ENCODE data around the gene DDX23. TPM values are rescaled to one million over a fixed set of nuclear protein-coding genes. Genes with fewer than 3 reads are reported as not detected.
"Not testable (repeated sequence)": the region's sequence is repeated elsewhere in the genome, so short reads cannot be mapped to it uniquely, and the experiment has no call there.

The DDX23 gene
- total RNA-seq, 1 donor = 53.6 TPM

DNA sequence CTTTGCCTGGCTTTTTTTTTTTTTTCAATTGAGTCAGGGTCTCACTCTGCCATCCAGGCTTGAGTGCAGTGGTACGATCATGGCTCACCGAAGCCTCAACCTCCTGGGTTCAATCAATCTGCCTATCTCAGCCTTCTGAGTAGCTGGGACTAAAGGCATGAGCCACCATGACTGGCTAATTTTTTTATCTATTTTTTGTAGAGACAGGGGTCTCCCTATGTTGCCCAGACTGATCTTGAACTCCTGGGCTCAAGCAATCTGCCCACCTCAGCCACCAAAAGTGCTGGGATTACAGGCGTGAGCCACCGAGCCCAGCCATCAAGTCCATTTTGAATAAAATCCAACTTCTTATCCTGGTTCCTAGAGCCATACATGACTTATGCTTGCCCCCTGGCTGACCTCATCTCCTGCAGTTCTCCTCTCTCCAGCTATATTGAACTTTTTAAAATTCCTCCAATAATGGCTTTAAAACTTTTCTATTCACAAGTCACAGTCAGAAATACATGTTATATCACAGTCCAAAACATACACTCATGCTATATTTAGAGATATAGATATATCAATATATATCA is 24.1 kb upstream of the DDX23 start:
- peaks cover 12% of the 10 kb centered on the region for H3K27me3 ChIP-seq (ENCODE audit: insufficient read depth, low read length)
- H3K27ac ChIP-seq (ENCODE audit: low read depth, low read length) = no peak overlapping the region
- TF ChIP-seq, protein P1, sequence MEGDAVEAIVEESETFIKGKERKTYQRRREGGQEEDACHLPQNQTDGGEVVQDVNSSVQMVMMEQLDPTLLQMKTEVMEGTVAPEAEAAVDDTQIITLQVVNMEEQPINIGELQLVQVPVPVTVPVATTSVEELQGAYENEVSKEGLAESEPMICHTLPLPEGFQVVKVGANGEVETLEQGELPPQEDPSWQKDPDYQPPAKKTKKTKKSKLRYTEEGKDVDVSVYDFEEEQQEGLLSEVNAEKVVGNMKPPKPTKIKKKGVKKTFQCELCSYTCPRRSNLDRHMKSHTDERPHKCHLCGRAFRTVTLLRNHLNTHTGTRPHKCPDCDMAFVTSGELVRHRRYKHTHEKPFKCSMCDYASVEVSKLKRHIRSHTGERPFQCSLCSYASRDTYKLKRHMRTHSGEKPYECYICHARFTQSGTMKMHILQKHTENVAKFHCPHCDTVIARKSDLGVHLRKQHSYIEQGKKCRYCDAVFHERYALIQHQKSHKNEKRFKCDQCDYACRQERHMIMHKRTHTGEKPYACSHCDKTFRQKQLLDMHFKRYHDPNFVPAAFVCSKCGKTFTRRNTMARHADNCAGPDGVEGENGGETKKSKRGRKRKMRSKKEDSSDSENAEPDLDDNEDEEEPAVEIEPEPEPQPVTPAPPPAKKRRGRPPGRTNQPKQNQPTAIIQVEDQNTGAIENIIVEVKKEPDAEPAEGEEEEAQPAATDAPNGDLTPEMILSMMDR (IDR thresholded peaks at IDR 0.05; ENCODE audit: extremely low read depth, low read depth, low read length) = no peak
- H3K79me2 ChIP-seq (ENCODE audit: insufficient read depth, low read length) = no peaks in the 10 kb centered on the region
- H2AFZ ChIP-seq (ENCODE audit: low read length) = no peak overlapping the region
- no peak for DNase-seq (ENCODE audit: insufficient read length, low spot score, missing footprints)
- H3K4me1 ChIP-seq (ENCODE audit: insufficient read depth, low read length) = peaks cover 3% of the 10 kb centered on the region
- no peaks in the 10 kb centered on the region for H4K20me1 ChIP-seq (ENCODE audit: insufficient read depth, low read length)
- no peak overlapping the region for H3K4me3 ChIP-seq (ENCODE audit: insufficient read depth, low read length)
- no peaks in the 10 kb centered on the region for H3K36me3 ChIP-seq (ENCODE audit: insufficient read depth, low read length)
- H3K9me3 ChIP-seq (ENCODE audit: low read depth, low read length) = no peaks in the 10 kb centered on the region
- no peak overlapping the region for H3K4me2 ChIP-seq (ENCODE audit: insufficient read depth, low read length)

DNA sequence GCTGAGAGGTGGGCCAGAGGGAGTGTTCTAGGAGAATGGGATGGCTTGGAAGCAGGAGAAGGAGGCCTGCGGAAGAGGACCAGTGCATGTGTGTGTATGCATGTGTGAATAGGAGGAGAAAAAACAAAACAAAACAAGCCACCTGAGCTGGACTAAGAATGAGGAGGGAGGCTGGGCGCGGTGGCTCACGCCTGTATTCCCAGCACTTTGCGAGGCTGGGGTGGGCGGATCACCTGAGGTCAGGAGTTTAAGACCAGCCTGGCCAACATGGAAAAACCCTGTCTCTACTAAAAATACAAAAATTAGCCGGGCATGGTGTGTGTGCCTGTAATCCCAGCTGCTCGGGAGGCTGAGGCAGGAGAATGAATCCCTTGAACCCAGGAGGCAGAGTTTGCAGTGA is 21.6 kb upstream of the DDX23 start:
- H3K36me3 ChIP-seq (ENCODE audit: insufficient read depth, low read length); H2AFZ ChIP-seq (ENCODE audit: low read length); H3K27ac ChIP-seq (ENCODE audit: low read depth, low read length); H3K79me2 ChIP-seq (ENCODE audit: insufficient read depth, low read length); H3K4me1 ChIP-seq (ENCODE audit: insufficient read depth, low read length); H3K27me3 ChIP-seq (ENCODE audit: insufficient read depth, low read length); H3K9me3 ChIP-seq (ENCODE audit: low read depth, low read length); DNase-seq (ENCODE audit: insufficient read length, low spot score, missing footprints); H3K4me2 ChIP-seq (ENCODE audit: insufficient read depth, low read length); H3K4me3 ChIP-seq (ENCODE audit: insufficient read depth, low read length); H4K20me1 ChIP-seq (ENCODE audit: insufficient read depth, low read length): not testable (repeated sequence)

DNA sequence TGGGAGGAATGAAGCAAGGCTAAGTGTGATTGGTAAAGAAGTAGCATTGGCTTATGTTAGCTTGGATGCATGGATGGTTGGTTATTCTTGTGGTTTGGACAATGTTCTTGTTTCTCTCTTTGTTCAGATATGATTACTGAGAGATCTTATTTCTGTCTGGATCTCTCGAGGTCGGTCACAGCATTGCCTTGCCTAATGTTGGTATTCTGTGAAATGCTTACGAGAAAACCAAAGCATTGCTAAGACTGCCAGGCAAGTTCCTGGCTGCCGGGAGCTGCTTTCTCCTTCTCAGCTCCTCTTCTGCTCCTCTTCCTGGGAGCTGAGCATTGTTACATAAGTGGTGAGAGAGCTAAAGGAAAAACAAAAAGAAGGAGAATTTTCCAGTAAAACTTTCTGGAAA is 21.1 kb upstream of the DDX23 start:
- H3K4me2 ChIP-seq (ENCODE audit: insufficient read depth, low read length) = peak overlapping the region; percentile 28
- H3K36me3 ChIP-seq (ENCODE audit: insufficient read depth, low read length) = no peaks in the 10 kb centered on the region
- TF ChIP-seq, protein P1 (IDR thresholded peaks at IDR 0.05; ENCODE audit: extremely low read depth, low read depth, low read length) = no peak
- no peaks in the 10 kb centered on the region for H3K79me2 ChIP-seq (ENCODE audit: insufficient read depth, low read length)
- no peaks in the 10 kb centered on the region for H4K20me1 ChIP-seq (ENCODE audit: insufficient read depth, low read length)
- no peak for DNase-seq (ENCODE audit: insufficient read length, low spot score, missing footprints)
- no peak overlapping the region for H3K4me3 ChIP-seq (ENCODE audit: insufficient read depth, low read length)
- H3K27ac ChIP-seq (ENCODE audit: low read depth, low read length) = no peak overlapping the region
- H3K27me3 ChIP-seq (ENCODE audit: insufficient read depth, low read length) = no peaks in the 10 kb centered on the region
- peaks cover 3% of the 10 kb centered on the region for H3K4me1 ChIP-seq (ENCODE audit: insufficient read depth, low read length)
- no peaks in the 10 kb centered on the region for H3K9me3 ChIP-seq (ENCODE audit: low read depth, low read length)
- peak overlapping the region; percentile 8 for H2AFZ ChIP-seq (ENCODE audit: low read length)

DNA sequence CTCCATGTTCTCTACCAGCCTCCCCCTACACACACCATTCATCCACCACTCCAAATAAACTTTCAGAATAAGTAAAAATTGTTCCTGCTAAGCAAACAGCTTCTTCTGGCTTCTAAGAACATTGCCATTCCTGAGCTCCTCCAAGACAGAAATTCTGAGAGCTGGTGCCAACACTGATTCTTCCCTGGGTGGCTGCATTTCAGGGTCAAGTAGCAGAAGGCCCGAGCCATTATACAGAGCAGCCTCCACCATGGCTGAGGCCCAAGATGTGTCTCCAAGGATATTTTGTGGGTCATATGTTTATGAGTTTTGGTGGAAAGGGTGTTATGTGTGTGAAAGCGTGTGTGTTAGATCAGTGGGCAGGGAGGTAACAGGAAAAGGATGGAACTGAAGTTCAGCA is 17.2 kb upstream of the DDX23 start:
- Histone ChIP-seq H3K36me3 (ENCODE audit: insufficient read depth, low read length) (no peaks in the 10 kb centered on the region), H3K79me2 (ENCODE audit: insufficient read depth, low read length) (no peaks in the 10 kb centered on the region), H3K9me3 (ENCODE audit: low read depth, low read length) (no peaks in the 10 kb centered on the region), H3K4me1 (ENCODE audit: insufficient read depth, low read length) (peaks cover 10% of the 10 kb centered on the region), H3K27me3 (ENCODE audit: insufficient read depth, low read length) (peaks cover 13% of the 10 kb centered on the region), H2AFZ (ENCODE audit: low read length) (no peak overlapping the region), H3K4me2 (ENCODE audit: insufficient read depth, low read length) (no peak overlapping the region), H4K20me1 (ENCODE audit: insufficient read depth, low read length) (no peaks in the 10 kb centered on the region), H3K4me3 (ENCODE audit: insufficient read depth, low read length) (no peak overlapping the region), H3K27ac (ENCODE audit: low read depth, low read length) (no peak overlapping the region)
- no peak for DNase-seq (ENCODE audit: insufficient read length, low spot score, missing footprints)
- TF ChIP-seq, protein P1 (IDR thresholded peaks at IDR 0.05; ENCODE audit: extremely low read depth, low read depth, low read length) = no peak

Data from osteoblast (primary cell).